ENCODE measurements around the gene ADRA2A.

Gene ADRA2A

GRCh38 chr10:111082102-111082975 is 5.5 kb downstream of the ADRA2A start:
- DNase-seq (ENCODE audit: extremely low spot score, insufficient read length, low read depth) (no peak), FAIRE-seq (no peak)

- no peak for FAIRE-seq
- no peak for DNase-seq (ENCODE audit: extremely low spot score, insufficient read length, low read depth)
Observed at GRCh38 chr10:111083222-111084095, 6.6 kb downstream of the ADRA2A start.

DNA sequence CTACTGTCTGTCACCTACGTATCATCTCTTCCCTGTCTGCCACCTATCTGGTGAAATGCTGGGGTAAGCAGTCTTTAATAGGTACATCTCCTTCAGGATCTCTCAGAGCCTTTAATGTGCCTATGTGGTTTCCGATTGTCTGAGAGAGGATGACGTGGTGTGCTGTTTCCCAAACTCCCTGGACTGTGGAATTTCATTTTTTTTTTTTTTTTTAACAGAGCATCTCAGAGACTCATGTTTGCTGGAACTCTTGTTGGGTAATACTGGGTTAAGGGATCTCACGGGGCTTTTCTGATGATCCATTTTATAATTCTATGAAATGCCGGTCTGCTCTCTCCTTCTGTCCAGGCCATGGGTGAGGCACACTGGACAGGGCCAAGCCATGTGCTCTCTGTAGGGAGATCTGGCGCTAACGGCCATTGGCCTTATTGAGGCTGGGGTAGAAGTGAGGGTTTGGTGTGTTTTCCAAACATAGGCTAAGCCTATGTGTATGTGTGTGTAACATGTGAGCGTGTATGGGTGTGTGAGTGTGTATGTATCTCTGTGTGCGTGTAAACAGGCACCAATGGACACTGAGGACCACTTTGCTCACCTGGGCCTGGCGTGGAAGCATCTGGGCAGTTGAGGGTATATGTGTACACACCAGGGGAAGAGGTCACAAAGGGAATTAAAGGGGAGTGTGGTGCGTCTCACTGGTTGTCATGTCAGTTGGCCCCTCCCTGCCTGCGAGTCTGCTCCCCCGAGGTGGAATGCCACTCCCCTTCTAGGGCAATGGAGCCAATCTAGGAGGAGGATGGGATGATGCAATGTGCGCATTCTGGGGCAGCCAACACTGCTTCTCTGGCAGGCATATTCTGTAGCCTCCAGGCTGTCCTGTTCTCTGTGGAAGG is 7.8 kb downstream of the ADRA2A start:
- FAIRE-seq: no peak
- DNase-seq (ENCODE audit: extremely low spot score, insufficient read length, low read depth): no peak

DNA sequence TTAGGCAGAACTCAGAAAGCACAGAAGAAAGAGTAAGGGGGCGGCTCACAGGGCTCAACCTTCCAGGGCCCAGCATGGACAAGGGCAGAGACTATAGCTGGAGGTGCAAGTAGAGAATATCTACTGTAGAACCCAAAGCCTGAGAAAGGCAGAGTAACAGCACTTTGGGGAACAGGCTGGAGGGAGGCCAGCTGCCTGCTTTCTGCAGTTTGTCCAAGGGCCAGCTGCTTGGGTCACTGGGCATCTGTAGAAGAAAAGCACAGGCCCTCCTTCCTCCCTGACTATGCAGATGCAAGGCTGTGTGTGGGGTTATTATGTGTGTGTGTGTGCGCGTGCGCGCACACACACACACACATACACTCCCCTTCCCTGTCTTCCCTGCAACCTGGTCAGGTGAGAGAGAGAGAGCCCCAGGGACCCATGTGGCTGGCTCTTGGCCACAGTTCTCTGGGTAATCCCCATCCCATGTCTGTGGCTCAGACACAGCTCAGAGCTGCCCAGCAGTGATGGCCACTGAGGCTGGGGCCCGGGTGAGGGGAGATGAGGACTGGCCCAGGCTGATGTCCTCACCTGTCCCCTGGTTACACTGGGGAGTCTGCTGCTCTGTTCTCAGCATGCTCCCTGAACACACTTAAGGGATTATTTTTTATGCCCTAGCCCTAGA is 9.0 kb downstream of the ADRA2A start:
- no peak for FAIRE-seq
- no peak for DNase-seq (ENCODE audit: extremely low spot score, insufficient read length, low read depth)

DNA sequence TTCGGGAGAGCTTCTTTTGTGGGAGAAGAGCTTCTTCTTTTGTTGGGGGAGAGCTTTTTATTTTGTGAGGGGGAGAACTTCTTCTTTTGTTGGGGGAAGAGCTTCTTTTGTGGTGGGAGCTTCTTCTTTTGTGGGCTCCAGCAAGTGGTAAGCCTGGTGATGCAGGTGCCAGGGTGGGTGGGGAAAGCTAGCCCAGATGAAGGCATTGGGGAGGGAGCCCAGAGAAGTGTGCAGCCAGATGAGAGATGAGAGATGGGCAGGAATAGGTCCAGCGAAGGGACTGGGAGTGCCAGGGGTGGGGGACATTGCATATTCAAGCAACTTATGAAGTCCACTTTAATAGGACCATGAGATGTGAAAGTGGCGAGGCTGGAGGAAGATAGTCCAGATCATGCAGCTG is 9.7 kb downstream of the ADRA2A start:
- no peak for FAIRE-seq
- no peak for DNase-seq (ENCODE audit: extremely low spot score, insufficient read length, low read depth)

- no peak for DNase-seq (ENCODE audit: extremely low spot score, insufficient read length, low read depth)
Observed at GRCh38 chr10:111087331-111087756, 10.5 kb downstream of the ADRA2A start.

GRCh38 chr10:111087968-111088505 is 11.2 kb downstream of the ADRA2A start:
- no peak for FAIRE-seq
- DNase-seq (ENCODE audit: extremely low spot score, insufficient read length, low read depth): no peak

More at GRCh38 chr10:111087331-111087756, 10.5 kb downstream of the ADRA2A start:
- no peak for FAIRE-seq

DNA sequence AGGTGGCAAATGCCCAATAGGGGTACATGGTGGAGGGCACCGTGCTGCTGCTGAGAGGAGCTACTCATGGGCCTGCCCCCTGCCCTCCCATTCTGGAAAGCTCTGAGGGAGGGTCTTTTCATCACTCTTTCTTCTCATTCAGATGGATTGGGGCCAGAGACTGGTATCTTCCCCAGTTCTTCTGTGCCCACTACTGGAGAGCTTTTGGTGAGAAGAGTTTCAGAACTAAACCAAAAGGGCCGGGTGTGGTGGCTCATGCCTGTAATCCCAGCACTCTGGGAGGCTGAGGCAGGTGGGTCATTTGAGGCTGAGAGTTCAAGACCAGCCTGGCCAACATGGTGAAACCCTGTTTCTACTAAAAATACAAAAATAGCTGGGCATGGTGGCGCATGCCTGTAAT is 12.5 kb downstream of the ADRA2A start:
- DNase-seq (ENCODE audit: extremely low spot score, insufficient read length, low read depth) (no peak), FAIRE-seq (no peak)

DNA sequence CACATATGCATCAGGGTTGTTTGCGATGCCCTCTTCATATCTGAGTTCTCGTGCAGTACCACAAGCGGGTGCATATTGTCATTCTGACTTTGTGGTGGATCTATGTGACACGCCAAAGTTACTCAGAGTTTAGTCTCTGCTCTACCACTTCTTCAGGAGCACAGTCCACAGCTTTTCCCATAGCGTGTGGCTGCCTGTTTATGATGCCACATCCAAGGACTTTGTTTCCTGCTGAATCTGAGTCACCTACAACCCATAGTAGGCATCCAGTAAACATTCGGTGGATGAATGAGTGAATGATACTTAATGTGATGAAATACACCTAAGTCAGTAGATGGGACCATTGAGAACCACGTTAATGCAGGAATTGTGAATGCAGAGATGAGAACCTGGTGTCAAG is 15.0 kb downstream of the ADRA2A start:
- DNase-seq (ENCODE audit: extremely low spot score, insufficient read length, low read depth) (no peak), FAIRE-seq (no peak)

- FAIRE-seq: no peak
- no peak for DNase-seq (ENCODE audit: extremely low spot score, insufficient read length, low read depth)
Observed at GRCh38 chr10:111093741-111094380, 17.0 kb downstream of the ADRA2A start.

GRCh38 chr10:111098679-111099437 is 22.0 kb downstream of the ADRA2A start:
- FAIRE-seq (no peak), DNase-seq (ENCODE audit: extremely low spot score, insufficient read length, low read depth) (no peak)

DNA sequence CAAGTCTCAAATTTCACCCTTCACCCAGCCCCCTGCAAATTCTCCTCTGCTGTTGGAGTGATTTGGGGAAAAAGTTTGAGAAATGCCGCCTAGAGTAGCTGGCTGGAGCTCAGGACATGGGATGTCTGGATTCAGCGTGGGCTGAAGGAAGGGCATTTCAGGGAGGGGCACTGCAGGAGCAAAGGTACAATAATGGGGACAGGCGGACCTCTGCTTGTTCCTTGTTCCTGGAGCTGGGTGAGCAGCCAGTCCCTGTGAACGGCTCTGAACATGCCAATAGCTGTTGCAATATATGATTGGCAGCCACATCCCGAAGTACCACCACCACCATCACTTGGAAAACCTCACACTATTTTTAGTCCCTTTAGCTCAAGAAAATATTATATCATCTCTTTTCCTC is 23.4 kb downstream of the ADRA2A start:
- FAIRE-seq (no peak), DNase-seq (ENCODE audit: extremely low spot score, insufficient read length, low read depth) (no peak)

GRCh38 chr10:111101796-111102195 is 25.0 kb downstream of the ADRA2A start:
- no peak for FAIRE-seq

GRCh38 chr10:111102359-111102837 is 25.6 kb downstream of the ADRA2A start:
- FAIRE-seq (no peak), DNase-seq (ENCODE audit: extremely low spot score, insufficient read length, low read depth) (no peak)

More at GRCh38 chr10:111101796-111102195, 25.0 kb downstream of the ADRA2A start:
- DNase-seq (ENCODE audit: extremely low spot score, insufficient read length, low read depth): no peak

DNA sequence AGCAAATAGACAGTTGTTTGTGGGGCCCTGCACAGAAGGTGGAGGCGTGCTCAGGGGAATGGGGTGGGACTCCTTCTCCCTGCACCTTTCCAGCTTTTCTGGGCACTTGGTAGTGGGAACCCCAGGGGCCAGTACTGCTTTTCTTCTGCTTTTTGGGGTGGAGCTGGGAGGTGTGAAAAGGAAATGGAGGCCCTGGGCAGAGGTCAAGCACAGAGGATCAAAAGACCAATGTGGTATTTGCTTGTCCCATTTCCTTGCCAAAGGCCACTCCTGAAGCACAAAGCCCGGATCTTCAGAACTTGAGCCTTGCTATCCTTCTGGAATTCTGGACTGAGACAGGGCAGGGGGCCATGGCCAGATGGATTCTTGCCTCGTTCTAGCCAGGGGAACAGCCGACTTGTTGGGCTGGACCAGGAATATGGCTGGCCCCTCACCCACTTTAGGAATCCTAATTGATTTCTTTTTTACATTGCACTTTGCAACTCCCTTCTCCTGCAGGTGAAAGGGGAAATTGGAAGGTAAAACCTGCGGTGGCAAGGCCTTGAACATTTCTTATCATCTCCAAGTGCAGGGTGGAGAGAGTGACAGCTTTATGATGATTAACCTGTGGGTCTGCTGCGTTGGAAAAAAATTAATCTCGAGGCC is 26.5 kb downstream of the ADRA2A start:
- no peak for FAIRE-seq

GRCh38 chr10:111104811-111105210 is 28.0 kb downstream of the ADRA2A start:
- DNase-seq (ENCODE audit: extremely low spot score, insufficient read length, low read depth) (no peak), FAIRE-seq (no peak)

More for the DNA sequence above, 26.5 kb downstream of the ADRA2A start:
- no peak for DNase-seq (ENCODE audit: extremely low spot score, insufficient read length, low read depth)

DNA sequence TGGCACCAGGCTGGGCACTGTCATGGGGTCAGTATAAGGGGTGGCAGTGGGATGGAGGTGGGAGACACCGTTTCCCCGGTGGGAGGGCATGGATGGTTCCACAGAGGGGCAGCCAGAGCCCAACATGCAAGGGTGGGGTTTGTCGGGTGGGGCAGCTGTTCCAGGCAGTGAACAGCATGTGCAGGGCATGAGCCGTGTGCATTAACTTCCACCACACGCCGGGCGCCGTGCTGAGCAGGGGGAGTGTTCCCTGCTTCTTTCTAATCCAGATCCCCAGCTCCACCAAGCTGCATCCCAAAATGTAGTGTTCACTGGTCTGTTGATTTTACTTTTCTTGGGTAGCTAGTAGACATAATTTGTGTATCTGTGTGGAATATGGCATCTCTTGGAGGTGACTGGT is 29.3 kb downstream of the ADRA2A start:
- no peak for DNase-seq (ENCODE audit: extremely low spot score, insufficient read length, low read depth)

More for the DNA sequence above, 29.3 kb downstream of the ADRA2A start:
- no peak for FAIRE-seq

Data from GM18507 (cell line).